SK-N-SH treated with all-trans-retinoic acid at 6 μM for 48 hours (cell line): ENCODE measurements around the gene CCRL2.

Experiments used
- ATAC-seq: fragments of 200-7000 bp; cut with Tn5 transposase; 3 replicates; pipeline ENCODE4 v1.9.1; 2020; ENCODE audit warnings: mild to moderate bottlenecking, moderate library complexity
- BACH2 ChIP-seq: fragments of 250-450 bp; sonication (Bioruptor Pico); IDR thresholded peaks from 2 replicates; pipeline ENCODE4 v1.9.0; 2021; ENCODE audit warnings: mild to moderate bottlenecking, borderline replicate concordance
- CREB5 ChIP-seq: fragments of 250-450 bp; sonication (Bioruptor Pico); IDR thresholded peaks from 2 replicates; pipeline ENCODE4 v1.5.1; 2020; ENCODE audit warnings: low read depth, mild to moderate bottlenecking, moderate library complexity
- CSDC2 ChIP-seq: fragments of 250-450 bp; sonication (Bioruptor Pico); IDR thresholded peaks from 2 replicates; pipeline ENCODE4 v1.5.0; 2020; ENCODE audit warnings: mild to moderate bottlenecking, moderate library complexity
- CSRNP3 ChIP-seq: fragments of 250-450 bp; sonication (Bioruptor Pico); IDR thresholded peaks from 2 replicates; pipeline ENCODE4 v1.5.1; 2021; ENCODE audit warnings: mild to moderate bottlenecking, moderate library complexity
- ESRRG ChIP-seq: fragments of 250-450 bp; sonication (Bioruptor Pico); IDR thresholded peaks from 2 replicates; pipeline ENCODE4 v1.6.1; 2021; ENCODE audit warnings: mild to moderate bottlenecking
- GLIS3 ChIP-seq: fragments of 250-450 bp; sonication (Bioruptor Pico); IDR thresholded peaks from 2 replicates; pipeline ENCODE4 v1.5.0; 2020; ENCODE audit warnings: mild to moderate bottlenecking, moderate library complexity
- ISL1 ChIP-seq: fragments of 250-450 bp; sonication (Bioruptor Pico); IDR thresholded peaks from 2 replicates; pipeline ENCODE4 v2.1.2; 2022; ENCODE audit warnings: mild to moderate bottlenecking, moderate library complexity
- OSR1 ChIP-seq: fragments of 250-450 bp; sonication (Bioruptor Pico); IDR thresholded peaks from 2 replicates; pipeline ENCODE4 v1.8.0; 2022; ENCODE audit warnings: moderate library complexity, mild to moderate bottlenecking, inconsistent platforms
- PATZ1 ChIP-seq: fragments of 250-450 bp; sonication (Bioruptor Pico); IDR thresholded peaks from 2 replicates; pipeline ENCODE4 v1.8.0; 2020; ENCODE audit warnings: mild to moderate bottlenecking, moderate library complexity, borderline replicate concordance
- POU6F1 ChIP-seq: fragments of 250-450 bp; sonication (Bioruptor Pico); IDR thresholded peaks from 2 replicates; pipeline ENCODE4 v1.8.0; 2021; ENCODE audit warnings: low read depth, mild to moderate bottlenecking, moderate library complexity, borderline replicate concordance
- PPARA ChIP-seq: fragments of 250-450 bp; sonication (Bioruptor Pico); IDR thresholded peaks from 2 replicates; pipeline ENCODE4 v1.5.0; 2020; ENCODE audit warnings: mild to moderate bottlenecking, borderline replicate concordance
- RARB ChIP-seq: fragments of 250-450 bp; sonication (Bioruptor Pico); IDR thresholded peaks from 2 replicates; pipeline ENCODE4 v1.8.0; 2021; ENCODE audit warnings: mild to moderate bottlenecking, moderate library complexity
- SNAI2 ChIP-seq: fragments of 250-450 bp; sonication (Bioruptor Pico); IDR thresholded peaks from 2 replicates; pipeline ENCODE4 v1.5.0; 2020; ENCODE audit warnings: mild to moderate bottlenecking, moderate library complexity
- TOX ChIP-seq: fragments of 250-450 bp; sonication (Bioruptor Pico); IDR thresholded peaks from 2 replicates; pipeline ENCODE4 v1.8.0; 2021; ENCODE audit warnings: mild to moderate bottlenecking, moderate library complexity, borderline replicate concordance
- TSHZ2 ChIP-seq: fragments of 250-450 bp; sonication (Bioruptor Pico); IDR thresholded peaks from 2 replicates; pipeline ENCODE4 v1.5.0; 2020; ENCODE audit warnings: mild to moderate bottlenecking, moderate library complexity
- ZC3H10 ChIP-seq: fragments of 250-450 bp; sonication (Bioruptor Pico); IDR thresholded peaks from 2 replicates; pipeline ENCODE4 v1.5.1; 2021; ENCODE audit warnings: mild to moderate bottlenecking, moderate library complexity
- ZFP3 ChIP-seq: fragments of 250-450 bp; sonication (Bioruptor Pico); IDR thresholded peaks from 2 replicates; pipeline ENCODE4 v1.5.0; 2020; ENCODE audit warnings: mild to moderate bottlenecking, moderate library complexity
- ZFP30 ChIP-seq: fragments of 450-650 bp; formaldehyde crosslinking; IDR thresholded peaks from 2 replicates; pipeline ENCODE4 v1.5.0; 2022; ENCODE audit warnings: mild to moderate bottlenecking, moderate library complexity
- ZNF70 ChIP-seq: fragments of 450-650 bp; formaldehyde crosslinking; IDR thresholded peaks from 2 replicates; pipeline ENCODE4 v1.5.0; 2020; ENCODE audit warnings: mild to moderate bottlenecking, moderate library complexity
- ZNF8 ChIP-seq: fragments of 450-650 bp; formaldehyde crosslinking; IDR thresholded peaks from 2 replicates; pipeline ENCODE4 v1.5.0; 2020; ENCODE audit warnings: mild to moderate bottlenecking, moderate library complexity

CCRL2 gene

GRCh38 chr3:46374755-46375154 is 32.3 kb upstream of the CCRL2 start:
- ATAC-seq = no peak
- TF ChIP-seq PATZ1 (CRISPR knock-in tag) (no peak), TOX (CRISPR knock-in tag) (no peak), CSDC2 (no peak), ZC3H10 (CRISPR knock-in tag) (no peak), ZNF8 (CRISPR knock-in tag) (no peak), OSR1 (CRISPR knock-in tag) (no peak), TSHZ2 (CRISPR knock-in tag) (no peak), BACH2 (CRISPR knock-in tag) (no peak), ZFP3 (CRISPR knock-in tag) (no peak), ZNF70 (no peak), ZFP30 (CRISPR knock-in tag) (no peak), RARB (no peak), ISL1 (no peak), CREB5 (CRISPR knock-in tag) (no peak), PPARA (no peak), SNAI2 (CRISPR knock-in tag) (no peak), POU6F1 (CRISPR knock-in tag) (no peak), CSRNP3 (CRISPR knock-in tag) (no peak)

- no peak for ATAC-seq
- no peak for TF ChIP-seq ZFP30 (CRISPR knock-in tag)
- TF ChIP-seq ZNF8 (CRISPR knock-in tag) = no peak
- TF ChIP-seq ISL1 = no peak
- TF ChIP-seq PPARA = no peak
- TF ChIP-seq SNAI2 (CRISPR knock-in tag) = no peak
- no peak for TF ChIP-seq CSDC2
- TF ChIP-seq CREB5 (CRISPR knock-in tag) = no peak
- TF ChIP-seq GLIS3 = no peak
- no peak for TF ChIP-seq RARB
- TF ChIP-seq BACH2 (CRISPR knock-in tag) = no peak
- TF ChIP-seq TOX (CRISPR knock-in tag) = no peak
- no peak for TF ChIP-seq CSRNP3 (CRISPR knock-in tag)
- no peak for TF ChIP-seq ESRRG (CRISPR knock-in tag)
- no peak for TF ChIP-seq ZNF70
- TF ChIP-seq OSR1 (CRISPR knock-in tag) = no peak
- no peak for TF ChIP-seq ZFP3 (CRISPR knock-in tag)
- TF ChIP-seq, all 23 proteins: peak for 0
These were observed 31.8 kb upstream of the CCRL2 start for GRCh38 chr3:46375218-46375617.
